Gastrocnemius medialis (tissue), 4 donors: ENCODE results near the gene WLS.

Experiments
- POLR2A ChIP-seq, 2 donors: fragments of 450-650 bp; IDR thresholded peaks; one replicate each; pipeline ENCODE4 v1.6.1; 2017; ENCODE audit warnings: antibody characterized with exemption in 2 of 2, mild to moderate bottlenecking in 2 of 2, moderate library complexity in 2 of 2
- TF ChIP-seq, protein P1 (sequence below), 5 experiments: fragments of 450-650 bp in 3 of 5; fragments of 200-600 bp in 2 of 5; sonication (generic) in 2 of 5; IDR thresholded peaks in 4 of 5; conservative IDR thresholded peaks in 1 of 5; 1 replicate in 4 of 5; 2 replicates in 1 of 5; pipeline ENCODE4 v1.5.1; 2016 to 2019; ENCODE audit warnings: antibody characterized with exemption in 5 of 5, mild to moderate bottlenecking in 3 of 5, moderate library complexity in 3 of 5

DNA sequence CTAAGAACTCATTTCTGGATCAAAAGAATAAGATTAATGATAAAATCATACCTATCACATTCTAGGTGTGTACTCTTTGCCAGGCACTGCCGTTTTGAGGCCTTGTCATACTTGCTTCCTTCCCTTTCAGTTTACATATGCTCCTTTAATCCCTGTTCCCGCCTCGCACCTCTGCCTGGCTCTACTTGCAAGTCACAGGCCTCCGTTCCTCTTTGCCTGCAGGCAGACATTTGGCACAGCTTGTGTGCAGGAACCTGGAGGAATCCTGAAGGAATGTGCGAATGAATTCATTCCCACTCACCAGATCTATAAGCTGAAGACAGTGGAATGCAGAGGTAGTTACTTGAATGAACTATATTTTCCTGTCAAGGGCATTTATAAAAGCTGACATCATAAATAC is 13.8 kb downstream of the WLS start:
- no peak for TF ChIP-seq POLR2A (IDR thresholded peaks at IDR 0.05)
- TF ChIP-seq, protein P1, sequence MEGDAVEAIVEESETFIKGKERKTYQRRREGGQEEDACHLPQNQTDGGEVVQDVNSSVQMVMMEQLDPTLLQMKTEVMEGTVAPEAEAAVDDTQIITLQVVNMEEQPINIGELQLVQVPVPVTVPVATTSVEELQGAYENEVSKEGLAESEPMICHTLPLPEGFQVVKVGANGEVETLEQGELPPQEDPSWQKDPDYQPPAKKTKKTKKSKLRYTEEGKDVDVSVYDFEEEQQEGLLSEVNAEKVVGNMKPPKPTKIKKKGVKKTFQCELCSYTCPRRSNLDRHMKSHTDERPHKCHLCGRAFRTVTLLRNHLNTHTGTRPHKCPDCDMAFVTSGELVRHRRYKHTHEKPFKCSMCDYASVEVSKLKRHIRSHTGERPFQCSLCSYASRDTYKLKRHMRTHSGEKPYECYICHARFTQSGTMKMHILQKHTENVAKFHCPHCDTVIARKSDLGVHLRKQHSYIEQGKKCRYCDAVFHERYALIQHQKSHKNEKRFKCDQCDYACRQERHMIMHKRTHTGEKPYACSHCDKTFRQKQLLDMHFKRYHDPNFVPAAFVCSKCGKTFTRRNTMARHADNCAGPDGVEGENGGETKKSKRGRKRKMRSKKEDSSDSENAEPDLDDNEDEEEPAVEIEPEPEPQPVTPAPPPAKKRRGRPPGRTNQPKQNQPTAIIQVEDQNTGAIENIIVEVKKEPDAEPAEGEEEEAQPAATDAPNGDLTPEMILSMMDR (IDR thresholded peaks at IDR 0.05 in 4 of 5, conservative IDR thresholded peaks at IDR 0.05 in 1 of 5) = no peak
